Ishikawa (cell line): Measurements from ENCODE around the gene RAD51B.

Experiments
- NFIC ChIP-seq: IDR thresholded peaks from 2 replicates; pipeline ENCODE4 v1.6.1; 2012
- REST ChIP-seq: IDR thresholded peaks from 2 replicates; pipeline ENCODE4 v1.6.1; 2012; ENCODE audit warnings: low read depth, mild to moderate bottlenecking

- TF ChIP-seq REST: no peak
- no peak for TF ChIP-seq NFIC
These were observed 333.7 kb downstream of the RAD51B start for GRCh38 chr14:68153275-68153674.
